ENCODE results near the gene UXT. TPM values are rescaled to one million over a fixed set of nuclear protein-coding genes. Genes with fewer than 3 reads are reported as not detected.

UXT gene
- total RNA-seq, 1 experiment from 2014 or later = 143 TPM

DNA sequence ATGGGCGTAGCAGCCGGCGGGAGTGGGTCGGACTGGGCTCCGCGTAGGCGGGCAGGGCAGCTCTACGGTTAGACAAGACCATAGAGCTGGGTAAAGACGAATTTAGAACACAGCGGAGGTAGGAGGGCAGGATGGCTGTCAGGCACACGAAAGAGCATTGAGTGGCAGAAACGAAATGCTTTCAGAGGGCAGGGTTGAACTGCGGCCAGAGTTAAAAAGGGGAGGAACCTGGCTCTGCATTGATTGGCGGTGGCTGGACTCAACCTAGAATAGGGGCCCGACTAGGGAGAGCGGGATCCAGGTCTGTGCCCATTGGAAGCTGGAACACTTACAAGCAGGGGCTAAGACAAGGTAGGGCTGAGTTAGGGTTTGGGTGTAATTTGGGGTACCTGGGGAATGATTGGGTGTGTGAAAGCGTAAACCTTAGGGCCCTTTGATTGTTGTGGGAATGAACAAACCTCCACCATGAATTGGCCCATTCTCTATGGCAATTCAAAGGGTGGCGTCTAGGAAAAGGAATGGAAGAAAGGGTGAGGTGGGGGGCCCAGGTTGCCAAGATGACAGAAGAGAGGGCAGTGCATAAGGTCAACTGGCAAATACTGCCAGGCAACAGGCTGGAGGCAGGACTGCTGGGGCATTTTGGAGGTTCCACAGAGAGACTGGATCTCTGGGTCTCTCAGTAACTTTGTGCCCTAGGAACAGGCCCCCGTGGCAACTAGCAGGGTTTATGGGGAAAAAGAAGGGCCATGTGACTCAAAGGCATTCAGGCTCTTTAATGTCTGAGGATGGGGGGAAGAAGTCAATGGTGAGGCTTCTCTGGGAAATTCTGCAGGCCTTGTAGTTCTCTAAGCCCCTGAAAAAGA, 7.7 kb downstream of the UXT start:
- DNase-seq (ENCODE audit: low read depth, low spot score) = no peak
- in situ Hi-C loops (cut with HindIII; ENCODE audit: low pct_unique_long_range_greater_than_20kb, low sequenced_read_pairs) = no loop called here

DNA sequence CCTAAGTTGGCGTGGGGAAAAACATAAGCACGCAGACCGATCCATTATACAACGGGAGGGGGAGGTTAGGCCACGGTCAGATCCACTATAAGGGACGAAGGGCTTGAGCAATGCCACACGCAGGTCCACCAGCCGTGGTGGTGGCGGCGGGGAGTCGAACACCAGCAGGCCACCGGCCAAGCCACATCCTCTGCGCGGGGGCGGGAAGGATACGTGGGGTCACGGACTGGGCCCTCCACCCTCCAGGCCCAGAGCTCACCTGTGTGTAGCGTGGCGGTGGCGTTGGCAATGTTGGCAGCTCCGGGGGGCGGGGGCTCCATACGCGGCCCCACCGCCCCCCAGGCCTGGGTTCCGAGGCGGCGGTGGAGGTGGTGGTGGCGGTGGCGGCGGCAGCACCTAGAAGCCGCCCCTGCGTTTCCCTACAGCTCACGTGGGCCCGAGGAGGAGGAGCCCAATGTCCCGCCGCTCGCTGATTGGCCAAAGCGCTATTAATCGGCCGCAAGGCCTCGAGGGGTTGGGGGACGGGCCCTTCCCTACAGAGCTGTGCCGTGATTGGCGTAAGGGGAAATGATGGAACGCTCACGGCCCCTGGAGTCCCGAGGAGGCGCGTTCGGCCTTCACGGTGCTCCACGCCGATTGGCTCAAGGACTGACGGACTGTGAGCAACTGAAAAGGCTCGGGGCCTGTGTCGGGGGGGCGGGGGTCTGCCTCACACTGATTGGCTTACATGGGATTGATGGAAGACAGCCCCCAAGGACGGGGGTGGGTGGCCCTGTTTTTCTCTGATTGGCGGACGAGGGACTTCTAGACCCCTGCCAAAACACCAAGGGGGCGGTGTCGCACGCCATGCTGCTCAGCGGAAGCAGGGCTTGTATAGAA, 8.6 kb downstream of the UXT start, which contains the start of gene ELK1:
ELK1 (minus strand) TSS at position 400 of the 879 bp plus-strand sequence. CDS start 9,122 bp downstream, outside the sequence.
- peak; percentile 97 for DNase-seq (ENCODE audit: low read depth, low spot score)
- in situ Hi-C loops (cut with HindIII; ENCODE audit: low pct_unique_long_range_greater_than_20kb, low sequenced_read_pairs) = no loop called here

DNA sequence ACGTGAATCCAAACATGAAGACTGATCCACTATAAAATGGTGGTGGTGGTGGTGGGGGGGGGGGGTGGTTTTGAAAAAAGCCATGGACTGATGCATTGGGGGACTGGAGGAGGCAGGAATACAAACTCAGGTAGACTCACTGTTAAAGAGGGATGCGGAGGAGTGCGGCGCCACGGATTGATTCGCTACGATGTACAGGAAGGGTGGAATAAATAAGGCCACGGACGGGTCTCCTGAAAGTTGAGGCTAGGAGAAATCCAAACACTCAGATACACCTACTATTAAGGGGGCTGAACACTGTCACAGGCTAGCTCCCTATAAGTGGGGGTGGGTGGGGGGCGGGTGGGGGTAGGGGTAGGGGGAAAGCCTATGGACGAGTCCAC, 9.2 kb downstream of the UXT start:
- in situ Hi-C loops (cut with HindIII; ENCODE audit: low pct_unique_long_range_greater_than_20kb, low sequenced_read_pairs) = no loop called here
- DNase-seq (ENCODE audit: low read depth, low spot score) = no peak

DNA sequence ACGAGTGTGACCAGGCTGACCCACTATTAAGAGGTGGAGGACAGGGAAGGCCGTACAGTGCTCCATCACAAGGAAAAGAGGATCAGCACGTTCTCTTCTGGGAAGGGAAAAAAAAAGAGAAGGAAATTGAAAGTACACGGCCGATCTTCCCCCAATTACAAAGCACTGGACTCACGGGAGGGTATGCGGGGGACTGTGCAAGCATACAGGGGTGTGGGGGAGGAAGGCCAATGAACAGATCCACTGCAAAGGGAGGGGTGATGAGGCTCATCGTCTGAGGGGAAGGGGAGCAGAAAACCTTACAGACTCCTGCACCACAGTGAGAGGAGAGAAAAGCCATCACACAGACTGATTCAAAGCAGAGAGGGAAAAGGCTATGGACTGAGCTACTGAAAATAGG, 9.7 kb downstream of the UXT start:
- DNase-seq (ENCODE audit: low read depth, low spot score) = no peak
- in situ Hi-C loops (cut with HindIII; ENCODE audit: low pct_unique_long_range_greater_than_20kb, low sequenced_read_pairs) = no loop called here

DNA sequence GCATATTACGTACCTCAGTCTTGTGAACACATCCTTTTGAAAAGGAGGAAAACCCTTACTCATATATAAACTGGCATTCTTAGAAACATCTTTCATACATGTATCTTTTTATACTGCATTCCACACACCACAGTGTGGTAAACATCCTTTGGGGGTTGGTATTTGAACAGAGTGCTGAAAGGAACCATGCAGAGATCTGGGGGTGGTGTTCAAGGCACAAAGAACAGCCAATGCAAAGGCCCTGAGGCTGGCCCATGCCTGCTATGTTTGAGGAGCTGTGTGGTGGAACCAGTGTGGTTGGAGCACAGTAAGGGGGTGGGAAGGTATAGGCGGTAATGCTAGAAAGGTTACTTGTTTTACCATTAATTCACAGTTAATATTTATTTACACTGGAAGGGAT, 10.6 kb downstream of the UXT start:
- no peak for DNase-seq (ENCODE audit: low read depth, low spot score)
- in situ Hi-C loops (cut with HindIII; ENCODE audit: low pct_unique_long_range_greater_than_20kb, low sequenced_read_pairs) = no loop called here

DNA sequence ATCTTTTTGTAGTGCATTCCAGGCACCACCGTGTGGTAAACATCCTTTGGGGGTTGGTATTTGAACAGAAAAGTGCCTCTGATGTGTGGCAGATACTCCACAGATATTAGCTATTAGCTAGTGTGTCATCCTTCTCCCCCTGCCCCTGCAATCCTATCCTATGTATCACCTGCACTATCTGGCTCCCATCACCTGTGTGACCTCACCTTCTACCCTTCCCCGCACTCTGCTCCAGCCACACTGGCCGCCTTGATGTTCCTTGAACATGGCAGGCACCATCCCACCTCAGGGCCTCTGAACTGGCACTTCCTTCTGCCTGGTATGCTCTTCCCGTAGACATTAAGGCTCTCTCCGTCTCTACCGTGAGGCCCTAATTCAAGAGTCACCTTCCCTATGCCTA, 12.3 kb downstream of the UXT start:
- in situ Hi-C loops (cut with HindIII; ENCODE audit: low pct_unique_long_range_greater_than_20kb, low sequenced_read_pairs) = no loop called here
- no peak for DNase-seq (ENCODE audit: low read depth, low spot score)

DNA sequence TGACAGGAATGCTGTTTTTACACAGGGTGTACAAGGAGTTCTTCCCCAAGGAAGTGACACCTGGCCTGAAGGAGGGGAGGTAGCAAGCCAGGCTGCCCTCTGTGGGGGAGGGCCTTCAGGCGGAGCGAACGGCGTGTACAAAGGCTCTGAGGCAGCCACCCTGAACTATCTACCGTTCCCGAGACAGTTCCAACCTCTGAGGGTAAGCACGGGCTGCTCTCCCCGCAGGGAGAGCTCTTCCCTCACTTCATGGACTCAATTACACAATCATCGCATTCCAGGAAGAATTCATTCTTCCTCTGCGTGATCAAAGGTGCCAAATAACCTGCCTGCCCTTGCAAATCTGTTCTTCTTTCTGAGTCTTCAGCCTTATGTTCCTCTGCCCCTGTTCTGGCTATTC, 13.4 kb downstream of the UXT start:
- no peak for DNase-seq (ENCODE audit: low read depth, low spot score)
- in situ Hi-C loops (cut with HindIII; ENCODE audit: low pct_unique_long_range_greater_than_20kb, low sequenced_read_pairs) = no loop called here

DNA sequence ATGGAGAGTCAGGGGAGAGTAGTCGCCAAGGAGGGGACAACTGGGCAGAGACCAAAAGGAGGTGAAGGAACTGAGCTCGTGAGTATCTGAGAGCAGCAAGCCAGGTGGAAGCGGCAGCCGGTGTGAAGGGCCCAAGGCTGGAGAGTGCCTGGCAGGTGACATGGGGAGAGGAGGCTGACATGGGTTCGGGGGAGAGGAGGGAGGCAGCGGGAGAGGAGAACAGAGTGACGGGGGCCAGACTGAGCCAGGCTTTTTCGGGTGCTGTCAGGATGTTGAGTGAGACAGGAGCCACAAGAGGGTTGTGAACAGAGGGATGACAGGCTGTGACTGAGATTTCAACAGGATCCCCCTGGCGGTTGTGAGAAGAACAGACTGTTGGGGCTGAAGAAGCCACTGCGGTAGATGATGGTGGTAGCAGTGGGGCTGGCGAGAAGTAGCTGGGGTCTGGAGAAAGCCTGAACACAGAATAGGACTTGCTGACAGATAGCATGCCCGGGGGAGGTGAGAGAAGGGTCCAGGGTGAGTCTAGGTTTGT, 14.4 kb downstream of the UXT start:
- in situ Hi-C loops (cut with HindIII; ENCODE audit: low pct_unique_long_range_greater_than_20kb, low sequenced_read_pairs) = no loop called here

DNA sequence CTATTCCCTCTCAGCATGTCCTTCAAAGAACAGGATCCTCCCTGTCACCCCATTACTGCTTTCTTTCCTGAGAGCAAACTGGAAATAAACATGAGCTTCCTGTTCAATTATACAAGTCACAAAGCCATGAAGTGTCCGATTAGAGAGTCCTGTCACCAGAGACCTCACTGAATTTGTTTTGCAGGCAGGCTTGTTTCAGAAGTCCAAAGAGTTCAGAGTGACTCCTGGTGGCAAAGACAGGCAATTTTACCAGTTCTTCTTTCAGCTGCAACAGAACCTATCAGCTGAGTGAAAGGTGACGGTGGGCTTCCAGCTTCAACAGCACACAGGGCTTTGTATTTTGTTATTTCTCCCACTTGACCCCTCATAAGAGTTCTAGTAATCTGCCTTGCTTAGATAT, 15.1 kb downstream of the UXT start:
- in situ Hi-C loops (cut with HindIII; ENCODE audit: low pct_unique_long_range_greater_than_20kb, low sequenced_read_pairs) = no loop called here
- peak; percentile 38 for DNase-seq (ENCODE audit: low read depth, low spot score)

More for the DNA sequence above, 14.4 kb downstream of the UXT start:
- DNase-seq (ENCODE audit: low read depth, low spot score) = peak; percentile 57

DNA sequence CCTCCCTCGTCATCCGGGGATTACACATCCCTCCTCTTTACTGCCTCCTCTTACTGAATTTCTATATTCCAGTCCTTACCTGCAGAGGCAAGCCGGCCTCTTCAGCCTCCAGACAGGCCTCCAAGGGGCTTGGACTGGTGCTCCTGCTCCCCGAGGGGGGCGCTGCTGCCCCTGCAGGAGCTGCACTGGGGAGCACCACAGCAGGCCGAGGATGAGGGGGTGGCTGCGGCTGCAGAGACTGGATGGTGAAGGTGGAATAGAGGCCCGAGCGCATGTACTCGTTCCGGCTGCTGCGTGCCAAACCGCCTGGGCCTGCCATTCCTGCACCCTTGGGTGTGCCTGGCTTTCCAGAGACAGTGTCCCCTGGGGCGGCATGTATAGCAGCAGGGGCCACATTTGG, 20.2 kb downstream of the UXT start:
- in situ Hi-C loops (cut with HindIII; ENCODE audit: low pct_unique_long_range_greater_than_20kb, low sequenced_read_pairs) = no loop called here
- no peak for DNase-seq (ENCODE audit: low read depth, low spot score)

DNA sequence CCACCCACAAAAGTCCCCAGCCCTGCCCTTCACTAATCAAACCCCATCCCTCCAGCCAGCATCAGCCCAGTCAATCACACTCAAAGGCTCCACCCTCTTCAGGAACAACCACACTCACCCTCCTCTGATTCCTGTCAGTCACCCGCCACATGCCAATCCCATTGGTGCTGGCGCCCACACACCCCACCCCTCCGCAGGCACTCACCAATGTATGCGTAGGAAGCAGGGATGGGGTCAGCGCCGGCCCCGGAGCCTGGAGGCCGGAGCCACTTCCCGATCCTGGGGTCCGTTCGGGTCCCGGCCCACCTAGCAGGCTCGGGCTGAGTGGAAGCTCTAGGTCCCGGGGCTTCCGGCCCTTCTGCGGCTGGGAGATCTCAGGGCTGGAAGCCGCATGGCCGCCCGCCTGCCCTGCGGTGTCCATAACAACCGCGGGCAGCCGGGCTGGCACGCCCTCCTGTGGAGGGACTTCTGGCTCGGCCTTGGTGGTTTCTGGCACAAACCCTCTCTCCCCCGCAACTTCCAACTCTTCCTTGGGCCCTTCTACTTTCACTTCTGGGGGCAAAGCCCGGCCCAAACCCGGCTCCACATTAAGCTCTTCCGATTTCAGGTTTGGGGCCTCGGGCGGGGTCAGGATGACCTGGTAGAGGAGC, 21.3 kb downstream of the UXT start:
- peak; percentile 84 for DNase-seq (ENCODE audit: low read depth, low spot score)
- in situ Hi-C loops (cut with HindIII; ENCODE audit: low pct_unique_long_range_greater_than_20kb, low sequenced_read_pairs) = no loop called here

DNA sequence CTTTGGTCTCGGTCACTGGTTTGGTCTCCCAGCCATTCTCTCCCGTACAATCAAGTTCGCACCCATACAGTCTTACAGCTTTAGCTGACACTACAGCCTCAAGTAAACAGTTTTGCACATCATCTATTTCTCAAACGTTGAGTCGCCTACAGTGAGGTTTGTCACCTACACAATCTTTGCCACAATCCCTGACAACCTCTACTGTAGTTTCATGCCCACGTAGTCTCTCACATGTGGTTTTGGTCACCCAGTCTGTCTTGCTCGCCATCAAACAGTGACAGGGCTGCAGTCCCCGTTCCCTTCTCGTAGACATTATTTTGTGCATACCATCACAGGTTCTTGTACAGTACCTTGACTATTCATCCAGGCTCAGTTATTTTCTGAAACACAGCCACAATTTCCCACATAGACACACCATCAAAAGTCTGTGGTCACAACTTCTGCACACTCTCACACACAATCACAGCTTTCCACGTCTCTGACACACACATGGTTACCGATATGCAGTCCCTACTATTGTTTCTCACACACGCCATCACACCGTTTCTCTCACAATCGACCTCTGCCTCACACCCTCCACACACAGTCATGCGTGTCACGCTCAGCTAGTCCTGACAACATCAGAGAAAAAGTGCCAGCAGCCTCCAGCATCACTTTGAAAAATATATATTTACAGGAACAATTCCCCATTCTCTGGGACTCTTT, 24.0 kb downstream of the UXT start:
- DNase-seq (ENCODE audit: low read depth, low spot score) = no peak
- in situ Hi-C loops (cut with HindIII; ENCODE audit: low pct_unique_long_range_greater_than_20kb, low sequenced_read_pairs) = no loop called here

DNA sequence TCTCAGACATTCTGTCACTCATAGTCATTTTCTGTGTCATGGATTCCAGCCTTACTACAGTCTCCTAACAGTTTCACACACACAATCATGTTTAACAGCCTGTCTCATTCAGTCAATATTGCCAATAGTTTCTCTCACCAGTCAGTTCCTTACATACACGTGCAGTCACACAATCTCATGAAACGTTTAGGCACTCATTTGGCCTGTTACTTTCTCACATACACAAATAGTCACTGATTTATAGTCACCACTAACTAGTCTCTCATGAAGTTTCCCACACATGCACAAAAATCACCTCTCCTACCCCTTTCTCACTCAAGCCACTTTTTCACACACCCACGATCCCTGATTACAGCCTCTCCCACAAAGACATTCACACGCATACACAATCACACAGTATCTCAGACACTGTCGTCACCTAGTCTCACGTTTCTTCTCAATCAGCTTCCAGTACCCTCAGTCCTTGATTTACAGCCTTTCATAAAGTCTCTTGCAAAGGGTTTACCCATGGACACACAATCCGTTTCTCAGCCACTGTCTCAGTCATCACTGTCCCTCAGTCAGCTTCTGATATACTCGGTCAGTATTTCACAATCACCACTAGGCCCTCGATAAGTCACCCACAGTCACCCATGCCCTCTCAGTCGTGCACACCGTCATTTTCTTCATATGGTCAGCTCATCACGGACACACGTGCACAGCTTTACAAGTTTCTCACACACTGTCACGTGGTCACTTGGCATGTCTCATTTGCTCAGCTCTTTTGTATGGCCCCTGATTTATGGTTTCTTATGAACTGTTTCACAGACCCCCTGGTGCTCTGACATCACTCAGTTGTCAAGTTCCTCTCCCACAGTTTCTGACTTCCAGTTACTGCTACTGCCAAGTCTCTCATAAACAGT, 25.0 kb downstream of the UXT start:
- in situ Hi-C loops (cut with HindIII; ENCODE audit: low pct_unique_long_range_greater_than_20kb, low sequenced_read_pairs) = no loop called here

DNA sequence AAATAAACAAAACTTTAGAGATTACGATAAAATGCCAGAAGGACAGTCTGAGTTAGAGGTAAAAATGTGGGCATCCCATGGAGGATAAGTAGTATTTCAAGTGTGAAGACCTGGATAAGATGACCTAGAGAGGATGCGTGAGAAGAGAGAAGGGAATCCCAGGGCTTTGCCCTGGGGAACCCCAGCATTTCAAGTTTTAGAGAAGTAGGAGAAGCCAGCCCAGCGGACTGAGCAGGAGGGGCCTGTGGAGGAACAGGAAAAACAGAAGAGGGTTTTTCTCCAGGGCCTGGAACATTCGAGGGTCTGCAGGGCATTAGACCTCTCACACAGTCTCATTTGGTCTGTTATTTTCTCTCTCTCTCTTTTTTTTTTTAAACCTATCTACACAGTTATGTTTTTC, 26.3 kb downstream of the UXT start:
- no peak for DNase-seq (ENCODE audit: low read depth, low spot score)
- in situ Hi-C loops (cut with HindIII; ENCODE audit: low pct_unique_long_range_greater_than_20kb, low sequenced_read_pairs) = no loop called here

More for the DNA sequence above, 25.0 kb downstream of the UXT start:
- DNase-seq (ENCODE audit: low read depth, low spot score) = no peak

DNA sequence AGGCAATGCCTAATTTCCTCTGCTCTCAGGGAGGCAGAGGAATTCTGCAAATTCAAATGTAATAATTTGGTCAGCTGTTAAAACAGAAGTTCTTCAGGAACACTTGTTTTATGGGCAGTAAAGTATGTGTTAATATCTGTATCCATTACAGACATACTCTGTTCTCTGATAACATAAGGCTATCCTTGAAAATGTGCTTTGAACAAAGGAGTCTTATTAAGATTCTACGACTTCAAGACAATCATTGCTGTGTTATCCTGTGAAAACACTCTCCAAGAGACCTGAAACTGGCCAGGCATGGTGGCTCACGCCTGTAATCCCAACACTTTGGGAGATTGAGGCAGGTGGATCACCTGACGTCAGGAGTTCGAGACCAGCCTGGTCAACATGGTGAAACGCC, 27.3 kb downstream of the UXT start:
- DNase-seq (ENCODE audit: low read depth, low spot score) = peak; percentile 85
- in situ Hi-C loops (cut with HindIII; ENCODE audit: low pct_unique_long_range_greater_than_20kb, low sequenced_read_pairs) = no loop called here

DNA sequence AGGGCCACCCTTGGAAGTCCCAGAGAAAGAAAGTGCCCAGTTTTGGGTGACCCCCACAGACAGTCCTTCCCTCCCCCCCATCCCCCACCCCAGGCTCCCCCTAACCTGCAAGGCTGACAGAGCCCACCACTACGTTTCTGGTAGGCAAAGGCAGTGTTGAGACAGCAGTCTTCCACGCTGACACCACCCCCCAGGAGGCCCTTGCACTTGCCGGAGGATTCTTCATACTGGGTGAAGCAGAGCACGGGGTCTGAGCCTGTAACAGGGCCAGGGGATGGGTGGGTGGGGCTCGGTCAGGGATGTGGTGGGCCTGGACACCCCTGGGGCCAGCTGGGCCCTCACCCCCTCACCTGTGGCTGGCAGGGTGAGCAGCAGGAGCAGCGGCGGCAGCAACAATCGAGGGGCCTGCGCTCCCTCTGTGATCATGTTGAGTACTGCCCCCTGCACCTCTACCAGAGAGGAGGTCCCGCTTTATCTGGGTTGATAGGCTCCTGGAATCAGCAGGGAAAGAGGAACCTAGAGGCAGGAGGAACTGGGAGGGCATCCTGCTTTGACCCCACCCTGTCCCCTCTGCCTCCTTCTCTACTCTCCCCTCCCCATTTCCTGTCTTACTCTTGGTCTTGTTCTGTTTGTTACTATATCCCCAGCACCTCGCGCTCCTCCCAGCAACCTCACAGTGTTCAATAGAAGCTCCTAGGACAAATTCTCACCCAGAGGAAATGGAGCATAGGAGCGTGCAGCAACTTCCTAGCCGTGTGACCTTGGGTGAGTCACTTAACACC, 29.4 kb downstream of the UXT start, which contains the start of gene CFP:
CFP (minus strand) TSS at position 512 of the 782 bp plus-strand sequence; CDS start at position 426, 86 bp downstream.
- DNase-seq (ENCODE audit: low read depth, low spot score) = no peak
- in situ Hi-C loops (cut with HindIII; ENCODE audit: low pct_unique_long_range_greater_than_20kb, low sequenced_read_pairs) = no loop called here

Measured in SK-MEL-5 (cell line).